GM12892 (cell line): Measurements from ENCODE around the gene ACTG2.

Experiments
- POLR2A ChIP-seq: IDR thresholded peaks from 2 replicates; pipeline ENCODE4 v1.6.1; 2011; ENCODE audit warnings: low read depth, low read length, control low read depth
- POLR2AphosphoS5 ChIP-seq: IDR thresholded peaks from 2 replicates; pipeline ENCODE4 v1.6.1; 2011; ENCODE audit warnings: low read depth, low read length, control low read depth
- TAF1 ChIP-seq: IDR thresholded peaks from 2 replicates; pipeline ENCODE4 v1.6.1; 2011; ENCODE audit warnings: low read depth, mild to moderate bottlenecking, control low read depth, low read length, borderline replicate concordance

DNA sequence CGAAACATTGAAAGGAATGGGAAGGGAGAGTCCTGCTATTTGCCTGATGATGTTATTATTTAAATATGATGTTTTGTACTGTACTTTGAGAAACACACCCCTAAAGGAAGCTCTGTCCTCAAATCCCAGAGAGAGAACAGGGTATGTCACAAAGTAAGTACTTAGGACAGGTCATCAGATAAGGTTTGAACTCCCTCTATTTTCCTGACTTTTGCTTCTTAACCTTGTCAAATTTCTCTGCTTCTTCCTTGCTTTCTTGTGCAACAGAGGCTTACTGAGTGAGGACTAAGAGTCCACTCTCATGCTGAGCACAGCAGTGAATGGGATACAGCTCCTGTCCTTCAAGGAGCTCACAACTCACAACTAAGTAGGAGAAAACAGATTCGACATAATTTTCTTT lies 37.6 kb downstream of the ACTG2 start:
- TF ChIP-seq POLR2AphosphoS5 (no peak), TAF1 (no peak), POLR2A (no peak)
